ENCODE results near the gene DPYSL3. TPM values are rescaled to one million over a fixed set of nuclear protein-coding genes. Genes with fewer than 3 reads are reported as not detected.

Gene DPYSL3
- total RNA-seq, 1 donor from 2014 or later = 1.6 TPM

DNA sequence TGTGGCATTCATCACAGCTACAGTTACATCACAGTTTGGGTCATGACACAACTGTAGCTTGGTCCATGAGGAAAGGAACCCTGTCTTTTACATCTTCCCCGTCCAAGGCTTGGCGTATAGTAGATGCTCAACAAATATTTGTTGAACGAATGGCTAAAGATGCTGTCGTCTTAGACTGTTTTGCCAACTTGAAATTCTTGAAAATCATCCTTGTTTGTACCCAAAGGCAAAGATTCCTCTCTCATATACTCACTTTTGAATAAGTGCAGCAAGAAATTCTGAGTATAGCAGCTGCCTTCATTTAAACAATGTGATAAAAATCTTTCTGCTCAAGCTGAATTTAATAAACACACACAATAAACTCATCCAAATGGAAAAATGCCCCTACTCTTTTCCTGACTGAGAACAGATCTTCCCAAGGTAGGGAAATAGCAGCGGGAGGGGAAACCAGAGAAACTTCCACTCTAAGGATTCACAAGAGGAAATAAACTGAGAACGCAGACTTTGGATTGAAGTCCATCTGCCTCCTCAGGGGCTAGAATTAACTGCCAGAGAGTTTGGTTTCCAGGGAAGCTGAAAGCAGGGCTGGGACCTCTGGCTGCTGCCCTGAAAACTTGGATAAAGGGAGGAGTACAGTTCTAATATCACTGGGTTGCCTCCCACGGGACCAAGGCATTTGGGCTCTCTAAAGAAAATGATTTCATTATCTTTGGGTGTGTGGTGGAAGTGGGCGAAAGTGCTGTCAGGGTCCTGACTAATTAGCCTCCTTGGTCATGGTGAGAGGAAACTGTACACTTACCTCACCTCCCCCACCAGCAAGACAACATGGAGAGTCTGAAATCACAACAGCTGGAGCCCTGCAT is 99.1 kb downstream of the DPYSL3 start:
- FAIRE-seq (peak; percentile 32), DNase-seq (ENCODE audit: low read depth) (no peak)
- Histone ChIP-seq H3K4me3 (ENCODE audit: low read depth, low read length) (no peak overlapping the region), H3K27me3 (ENCODE audit: control insufficient read depth, insufficient read depth, low read length) (no peaks in the 10 kb centered on the region), H3K36me3 (ENCODE audit: control insufficient read depth, insufficient read depth, low read length) (no peaks in the 10 kb centered on the region)
- TF ChIP-seq, protein P1, sequence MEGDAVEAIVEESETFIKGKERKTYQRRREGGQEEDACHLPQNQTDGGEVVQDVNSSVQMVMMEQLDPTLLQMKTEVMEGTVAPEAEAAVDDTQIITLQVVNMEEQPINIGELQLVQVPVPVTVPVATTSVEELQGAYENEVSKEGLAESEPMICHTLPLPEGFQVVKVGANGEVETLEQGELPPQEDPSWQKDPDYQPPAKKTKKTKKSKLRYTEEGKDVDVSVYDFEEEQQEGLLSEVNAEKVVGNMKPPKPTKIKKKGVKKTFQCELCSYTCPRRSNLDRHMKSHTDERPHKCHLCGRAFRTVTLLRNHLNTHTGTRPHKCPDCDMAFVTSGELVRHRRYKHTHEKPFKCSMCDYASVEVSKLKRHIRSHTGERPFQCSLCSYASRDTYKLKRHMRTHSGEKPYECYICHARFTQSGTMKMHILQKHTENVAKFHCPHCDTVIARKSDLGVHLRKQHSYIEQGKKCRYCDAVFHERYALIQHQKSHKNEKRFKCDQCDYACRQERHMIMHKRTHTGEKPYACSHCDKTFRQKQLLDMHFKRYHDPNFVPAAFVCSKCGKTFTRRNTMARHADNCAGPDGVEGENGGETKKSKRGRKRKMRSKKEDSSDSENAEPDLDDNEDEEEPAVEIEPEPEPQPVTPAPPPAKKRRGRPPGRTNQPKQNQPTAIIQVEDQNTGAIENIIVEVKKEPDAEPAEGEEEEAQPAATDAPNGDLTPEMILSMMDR (IDR thresholded peaks at IDR 0.05; ENCODE audit: insufficient read depth, low read length, severe bottlenecking) = no peak

DNA sequence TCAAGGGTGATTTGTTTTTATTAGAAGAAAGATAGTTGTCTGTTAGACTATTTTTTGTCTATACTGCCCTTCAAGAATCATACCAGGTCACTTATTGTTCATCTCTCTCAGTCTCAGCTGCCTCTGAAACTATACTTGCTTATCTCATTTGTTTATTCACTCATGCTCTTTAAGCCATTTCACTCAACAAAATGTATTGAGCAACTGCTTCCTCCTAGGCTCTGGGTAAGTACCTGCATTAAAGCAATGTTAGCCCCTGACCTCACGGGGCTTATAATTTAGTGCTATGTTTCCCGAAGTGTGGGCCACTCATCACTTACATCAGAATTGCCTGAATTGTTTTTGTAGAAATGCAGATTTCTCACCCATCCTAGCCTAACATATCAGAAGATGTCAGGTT is 100.9 kb downstream of the DPYSL3 start:
- DNase-seq (ENCODE audit: low read depth) (peak; percentile 23), FAIRE-seq (no peak)

DNA sequence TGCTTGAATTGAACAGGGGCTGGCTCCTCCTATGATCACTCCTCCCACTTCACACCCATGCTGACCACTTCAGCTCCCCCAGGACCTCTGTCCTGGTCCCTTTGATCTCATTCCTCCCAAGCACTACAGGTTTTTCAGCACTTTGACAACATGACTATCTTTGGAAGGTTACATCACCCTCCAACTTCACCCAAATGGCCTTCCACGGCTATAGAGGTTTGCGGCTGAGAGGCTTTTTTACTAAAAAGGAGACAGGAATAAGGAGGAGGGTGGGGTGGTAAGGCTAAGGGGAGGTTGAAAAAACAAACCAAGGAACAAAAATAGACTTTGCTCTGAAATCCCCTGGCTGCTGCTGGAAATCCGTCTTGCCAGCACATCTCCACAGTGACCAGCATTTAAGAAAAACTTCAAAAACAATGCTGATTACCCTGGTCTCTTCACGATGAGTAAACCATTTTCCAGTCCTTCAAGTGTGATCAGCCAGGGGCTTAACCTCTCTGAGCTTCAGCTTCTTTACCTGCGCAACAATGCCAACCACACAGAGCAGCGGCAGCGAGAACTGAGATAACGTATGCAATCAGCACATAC is 102.7 kb downstream of the DPYSL3 start:
- TF ChIP-seq, protein P1 (IDR thresholded peaks at IDR 0.05; ENCODE audit: insufficient read depth, low read length, severe bottlenecking) = no peak
- no peaks in the 10 kb centered on the region for H3K27me3 ChIP-seq (ENCODE audit: control insufficient read depth, insufficient read depth, low read length)
- no peaks in the 10 kb centered on the region for H3K36me3 ChIP-seq (ENCODE audit: control insufficient read depth, insufficient read depth, low read length)
- DNase-seq (ENCODE audit: low read depth) = no peak
- no peak overlapping the region for H3K4me3 ChIP-seq (ENCODE audit: low read depth, low read length)
- no peak for FAIRE-seq

More for the DNA sequence above, 100.9 kb downstream of the DPYSL3 start:
- no peaks in the 10 kb centered on the region for H3K27me3 ChIP-seq (ENCODE audit: control insufficient read depth, insufficient read depth, low read length)
- no peaks in the 10 kb centered on the region for H3K36me3 ChIP-seq (ENCODE audit: control insufficient read depth, insufficient read depth, low read length)
- H3K4me3 ChIP-seq (ENCODE audit: low read depth, low read length) = no peak overlapping the region
- TF ChIP-seq, protein P1 (IDR thresholded peaks at IDR 0.05; ENCODE audit: insufficient read depth, low read length, severe bottlenecking) = no peak

DNA sequence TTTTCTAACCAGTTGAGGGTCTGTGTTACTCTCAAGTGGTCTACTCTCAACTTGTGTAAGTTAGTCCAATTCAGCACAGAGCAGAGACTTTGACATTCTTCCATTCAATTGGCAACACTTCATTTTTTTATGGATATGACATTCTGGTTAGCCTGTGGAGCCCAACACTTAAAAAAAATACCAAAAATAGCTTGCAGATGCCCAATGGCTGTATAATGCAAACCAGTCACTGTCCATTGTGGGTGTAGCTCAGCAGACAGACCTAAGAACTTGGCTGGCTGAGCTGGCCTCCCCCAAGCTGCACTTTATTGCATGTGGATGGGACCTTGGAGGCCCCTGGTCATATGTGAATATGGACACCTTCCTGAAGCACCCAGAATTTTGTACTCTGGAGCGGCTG is 103.2 kb downstream of the DPYSL3 start:
- FAIRE-seq (no peak), DNase-seq (ENCODE audit: low read depth) (no peak)
- Histone ChIP-seq H3K27me3 (ENCODE audit: control insufficient read depth, insufficient read depth, low read length) (no peaks in the 10 kb centered on the region), H3K4me3 (ENCODE audit: low read depth, low read length) (no peak overlapping the region), H3K36me3 (ENCODE audit: control insufficient read depth, insufficient read depth, low read length) (no peaks in the 10 kb centered on the region)
- TF ChIP-seq, protein P1 (IDR thresholded peaks at IDR 0.05; ENCODE audit: insufficient read depth, low read length, severe bottlenecking) = no peak

DNA sequence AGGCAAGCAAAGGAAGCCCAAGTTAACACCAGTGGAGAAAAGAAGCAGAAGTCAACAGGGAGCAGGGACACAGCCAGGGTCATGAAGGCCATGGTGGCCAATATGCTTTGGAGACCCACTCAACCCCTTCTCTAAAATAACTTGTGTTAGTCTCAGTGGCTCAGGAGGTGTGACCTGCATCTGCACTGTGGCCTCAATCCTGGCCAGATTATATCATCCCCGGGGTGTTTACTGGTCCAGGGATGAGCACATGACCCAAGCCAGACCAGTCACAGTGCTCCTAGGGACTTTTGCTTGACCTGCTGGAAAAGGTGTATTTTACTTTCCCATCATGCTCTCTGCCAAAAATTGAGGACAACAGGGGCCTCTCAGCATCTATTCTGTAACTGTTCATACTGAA is 105.2 kb downstream of the DPYSL3 start:
- TF ChIP-seq, protein P1 (IDR thresholded peaks at IDR 0.05; ENCODE audit: insufficient read depth, low read length, severe bottlenecking) = no peak
- H3K4me3 ChIP-seq (ENCODE audit: low read depth, low read length) = no peak overlapping the region
- H3K36me3 ChIP-seq (ENCODE audit: control insufficient read depth, insufficient read depth, low read length) = no peaks in the 10 kb centered on the region
- DNase-seq (ENCODE audit: low read depth) = no peak
- FAIRE-seq = no peak
- no peaks in the 10 kb centered on the region for H3K27me3 ChIP-seq (ENCODE audit: control insufficient read depth, insufficient read depth, low read length)

Measured in bronchial epithelial cell (primary cell).